Parathyroid adenoma (tissue), 2 donors: ENCODE measurements around the gene RDX.
"Not testable (repeated sequence)": the region's sequence is repeated elsewhere in the genome, so short reads cannot be mapped to it uniquely, and the experiment has no call there.

Experiments
- H2AFZ ChIP-seq: fragments of 300-600 bp; sonication (generic); one replicate; pipeline ENCODE4 v1.7.0; 2017; ENCODE audit warnings: antibody characterized with exemption, mild to moderate bottlenecking
- H3K27ac ChIP-seq: fragments of 300-600 bp; sonication (generic); one replicate; pipeline ENCODE4 v1.7.0; 2017
- H3K27me3 ChIP-seq: fragments of 300-600 bp; sonication (generic); one replicate; pipeline ENCODE4 v1.7.0; 2017; ENCODE audit warnings: low read length; ENCODE audit not compliant: control insufficient read depth, insufficient read depth
- H3K36me3 ChIP-seq: fragments of 300-600 bp; sonication (generic); one replicate; pipeline ENCODE4 v1.7.0; 2017; ENCODE audit warnings: low read length; ENCODE audit not compliant: control insufficient read depth, insufficient read depth
- H3K4me1 ChIP-seq: fragments of 300-600 bp; sonication (generic); one replicate; pipeline ENCODE4 v1.7.0; 2017; ENCODE audit warnings: control low read depth
- H3K4me2 ChIP-seq: fragments of 300-600 bp; sonication (generic); one replicate; pipeline ENCODE4 v1.7.0; 2017; ENCODE audit warnings: low read length
- H3K4me3 ChIP-seq: fragments of 300-600 bp; sonication (generic); one replicate; pipeline ENCODE4 v1.7.0; 2017; ENCODE audit warnings: low read depth, low read length
- H3K79me2 ChIP-seq: fragments of 300-600 bp; sonication (generic); one replicate; pipeline ENCODE4 v1.7.0; 2017; ENCODE audit warnings: control low read depth
- H3K9ac ChIP-seq: fragments of 300-600 bp; sonication (generic); one replicate; pipeline ENCODE4 v1.7.0; 2017; ENCODE audit warnings: mild to moderate bottlenecking
- H3K9me3 ChIP-seq: fragments of 300-600 bp; sonication (generic); one replicate; pipeline ENCODE4 v1.7.0; 2017; ENCODE audit warnings: low read length; ENCODE audit not compliant: control insufficient read depth
- CTCF ChIP-seq: fragments of 300-600 bp; sonication (generic); IDR thresholded peaks from one replicate; pipeline ENCODE4 v1.7.0; 2017; ENCODE audit warnings: antibody characterized with exemption, mild to moderate bottlenecking
- donor health status: primary hyperparathyroidism.

The RDX gene

DNA sequence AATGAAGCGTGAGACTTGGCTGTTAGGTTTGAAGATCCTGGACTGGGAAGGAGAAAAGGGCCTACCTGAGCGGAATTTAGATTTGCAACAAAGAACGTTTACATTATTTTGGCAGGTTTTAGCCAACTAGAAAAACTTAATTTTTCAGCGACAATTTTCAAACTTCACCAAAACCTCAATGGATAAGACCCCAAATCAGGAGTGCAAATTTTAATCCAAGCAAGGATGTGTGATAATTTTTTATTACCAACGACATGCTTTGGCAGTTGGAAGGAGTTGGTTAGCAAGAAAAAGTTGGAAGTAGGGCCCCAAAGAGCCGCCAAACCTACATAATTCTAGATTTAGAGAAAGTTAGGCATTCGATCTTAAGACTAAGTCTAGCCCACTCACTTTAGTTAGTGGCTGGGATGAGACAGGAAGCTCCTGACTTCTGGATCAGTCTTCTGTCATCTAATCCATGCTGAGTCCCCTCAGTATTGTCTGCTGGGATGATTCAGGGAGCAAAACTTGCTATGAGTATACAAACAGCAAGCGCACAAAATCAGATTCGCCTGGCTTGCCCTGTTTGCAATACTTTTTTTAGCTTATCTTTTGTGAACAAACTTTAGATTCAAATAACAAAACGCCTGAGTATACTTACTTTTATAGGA lies 787 bp upstream of the RDX start:
- H3K9me3 ChIP-seq: no peaks in the 10 kb centered on the region
- no peaks in the 10 kb centered on the region for H3K27me3 ChIP-seq
- no peak for TF ChIP-seq CTCF
- no peaks in the 10 kb centered on the region for H3K36me3 ChIP-seq
- H3K9ac ChIP-seq: no peak overlapping the region
- H2AFZ ChIP-seq: peak overlapping the region; percentile 56
- peaks cover under 1% of the 10 kb centered on the region for H3K79me2 ChIP-seq
- H3K27ac ChIP-seq: peak overlapping the region; percentile 53
- H3K4me1 ChIP-seq: peaks cover 7% of the 10 kb centered on the region
- H3K4me2 ChIP-seq: peak overlapping the region; percentile 57
- H3K4me3 ChIP-seq: peak overlapping the region; percentile 51

- no peaks in the 10 kb centered on the region for H3K27me3 ChIP-seq
- peak overlapping the region; percentile 79 for H2AFZ ChIP-seq
- peak overlapping the region; percentile 32 for H3K4me2 ChIP-seq
- no peak overlapping the region for H3K9ac ChIP-seq
- peak overlapping the region; percentile 82 for H3K27ac ChIP-seq
- no peaks in the 10 kb centered on the region for H3K36me3 ChIP-seq
- peaks cover 7% of the 10 kb centered on the region for H3K4me1 ChIP-seq
- peak overlapping the region; percentile 58 for H3K4me3 ChIP-seq
- H3K79me2 ChIP-seq: peaks cover 16% of the 10 kb centered on the region
- no peaks in the 10 kb centered on the region for H3K9me3 ChIP-seq
- TF ChIP-seq CTCF: no peak
Observed at GRCh38 chr11:110295531-110296225, 736 bp downstream of the RDX start.

GRCh38 chr11:110295086-110295485 lies 1.3 kb downstream of the RDX start:
- Histone ChIP-seq H3K4me2 (peak overlapping the region; percentile 32), H3K36me3 (no peaks in the 10 kb centered on the region), H3K4me1 (peaks cover 7% of the 10 kb centered on the region), H3K79me2 (peaks cover 19% of the 10 kb centered on the region), H3K27ac (no peak overlapping the region), H3K27me3 (no peaks in the 10 kb centered on the region), H3K9ac (no peak overlapping the region), H3K4me3 (peak overlapping the region; percentile 58), H2AFZ (no peak overlapping the region), H3K9me3 (no peaks in the 10 kb centered on the region)
- TF ChIP-seq CTCF: no peak

GRCh38 chr11:110294509-110294908 lies 1.9 kb downstream of the RDX start:
- TF ChIP-seq CTCF: no peak
- H3K4me2 ChIP-seq: peak overlapping the region; percentile 32
- H2AFZ ChIP-seq: no peak overlapping the region
- H3K4me1 ChIP-seq: peaks cover 7% of the 10 kb centered on the region
- no peak overlapping the region for H3K27ac ChIP-seq
- peak overlapping the region; percentile 58 for H3K4me3 ChIP-seq
- H3K27me3 ChIP-seq: no peaks in the 10 kb centered on the region
- no peaks in the 10 kb centered on the region for H3K36me3 ChIP-seq
- no peaks in the 10 kb centered on the region for H3K9me3 ChIP-seq
- peaks cover 23% of the 10 kb centered on the region for H3K79me2 ChIP-seq
- no peak overlapping the region for H3K9ac ChIP-seq

DNA sequence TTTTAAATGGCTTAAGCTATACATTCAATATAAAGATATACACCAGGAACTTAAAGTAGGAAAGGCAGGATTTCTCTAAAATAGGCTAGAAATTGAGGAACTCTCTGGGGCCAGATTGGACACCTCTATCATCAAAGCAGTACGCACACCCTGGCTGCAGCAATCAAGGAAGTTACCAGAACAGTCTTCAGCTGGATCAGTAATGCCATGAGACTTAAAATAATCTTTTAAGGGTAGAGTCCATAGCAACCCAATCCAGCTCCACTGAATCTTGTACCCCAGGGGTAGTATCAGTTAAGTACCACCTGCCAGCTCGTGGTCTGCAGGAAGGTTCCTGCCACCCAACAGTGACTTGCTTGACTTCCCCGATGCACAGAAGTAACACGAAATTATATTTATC lies 3.0 kb downstream of the RDX start:
- Histone ChIP-seq H2AFZ (no peak overlapping the region), H3K9ac (no peak overlapping the region), H3K27me3 (no peaks in the 10 kb centered on the region), H3K79me2 (peaks cover 30% of the 10 kb centered on the region), H3K4me1 (peaks cover 7% of the 10 kb centered on the region), H3K4me3 (no peak overlapping the region), H3K9me3 (no peaks in the 10 kb centered on the region), H3K36me3 (no peaks in the 10 kb centered on the region), H3K27ac (no peak overlapping the region), H3K4me2 (no peak overlapping the region)
- TF ChIP-seq CTCF: no peak

DNA sequence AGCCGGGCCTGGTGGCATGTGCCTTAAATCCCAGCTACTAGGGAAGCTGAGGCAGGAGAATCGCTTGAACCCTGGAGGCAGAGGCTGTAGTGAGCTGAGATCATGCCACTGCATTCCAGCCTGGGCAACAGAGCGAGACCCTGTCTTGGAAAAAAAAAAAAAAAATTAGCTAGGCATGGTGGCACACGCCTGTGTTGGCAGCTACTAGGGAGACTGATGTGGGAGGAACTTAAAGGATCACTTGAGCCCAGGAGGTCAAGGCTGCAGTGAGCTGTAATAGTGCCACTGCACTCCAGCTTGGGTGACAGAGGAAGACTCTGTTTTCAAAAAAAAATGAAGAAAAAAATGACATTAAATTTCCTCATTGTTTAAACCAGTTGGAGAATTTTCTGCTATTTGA lies 4.3 kb downstream of the RDX start:
- H3K36me3 ChIP-seq, H3K4me1 ChIP-seq, H2AFZ ChIP-seq, H3K4me3 ChIP-seq, H3K27me3 ChIP-seq, H3K9ac ChIP-seq, H3K27ac ChIP-seq, H3K4me2 ChIP-seq, H3K9me3 ChIP-seq: not testable (repeated sequence)
- H3K79me2 ChIP-seq: peaks cover 30% of the 10 kb centered on the region
